Measurements from ENCODE around the gene MACC1.

The MACC1 gene

GRCh38 chr7:20172736-20173334 is 44.3 kb downstream of the MACC1 start:
- no peak for DNase-seq

DNA sequence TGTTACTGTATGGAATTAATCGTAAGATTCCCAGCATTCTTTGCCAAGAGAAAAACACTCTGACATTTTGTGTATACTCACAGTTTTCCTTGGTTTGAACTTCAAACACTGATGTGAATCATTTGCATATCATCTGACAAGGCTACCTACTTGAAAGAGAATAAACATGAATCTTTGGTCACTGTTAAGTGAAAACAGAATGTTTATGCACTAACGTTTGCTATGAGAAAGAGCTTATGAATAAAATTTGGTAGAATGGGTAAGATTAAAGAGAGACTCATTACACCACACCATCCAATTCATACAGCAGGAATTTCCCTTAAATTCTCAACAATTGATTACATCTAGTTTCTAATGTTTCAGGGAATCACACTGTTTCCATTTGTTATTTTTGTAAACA is 46.6 kb downstream of the MACC1 start:
- no peak for DNase-seq

GRCh38 chr7:20165146-20165510 is 52.1 kb downstream of the MACC1 start:
- DNase-seq = no peak

DNA sequence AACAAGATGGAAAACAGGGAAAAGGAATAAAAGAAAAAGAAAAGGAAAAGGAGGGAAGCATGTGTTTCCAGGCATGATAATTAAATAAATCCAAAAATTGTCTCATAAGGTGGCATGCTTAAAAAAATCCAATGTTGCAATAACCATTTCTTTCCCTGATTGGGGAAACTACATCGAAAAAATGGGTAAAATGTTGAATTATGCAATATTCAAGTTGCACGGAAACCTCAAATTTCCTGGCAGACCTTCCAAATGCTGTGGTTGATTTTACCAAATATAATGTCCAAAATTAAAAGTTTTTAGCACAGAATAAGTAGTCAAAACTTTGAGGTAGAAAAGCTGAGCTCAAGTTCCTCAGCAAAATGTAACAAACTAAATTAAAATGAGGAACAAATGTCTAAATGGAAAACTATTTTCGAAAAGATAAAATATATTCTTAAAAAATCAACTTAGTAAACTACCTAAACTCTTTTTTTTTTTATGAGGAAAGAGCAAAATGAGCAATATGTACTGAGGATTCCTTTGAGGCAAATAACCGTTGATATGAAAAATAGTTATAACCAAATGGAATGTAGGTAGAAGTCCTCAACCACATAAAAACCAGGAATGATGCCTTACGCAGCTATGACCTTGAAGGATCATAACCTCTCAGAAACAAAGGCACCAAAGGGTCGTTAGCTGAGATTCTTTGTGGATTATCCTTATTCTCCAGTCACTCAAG is 52.6 kb downstream of the MACC1 start:
- no peak for DNase-seq

DNA sequence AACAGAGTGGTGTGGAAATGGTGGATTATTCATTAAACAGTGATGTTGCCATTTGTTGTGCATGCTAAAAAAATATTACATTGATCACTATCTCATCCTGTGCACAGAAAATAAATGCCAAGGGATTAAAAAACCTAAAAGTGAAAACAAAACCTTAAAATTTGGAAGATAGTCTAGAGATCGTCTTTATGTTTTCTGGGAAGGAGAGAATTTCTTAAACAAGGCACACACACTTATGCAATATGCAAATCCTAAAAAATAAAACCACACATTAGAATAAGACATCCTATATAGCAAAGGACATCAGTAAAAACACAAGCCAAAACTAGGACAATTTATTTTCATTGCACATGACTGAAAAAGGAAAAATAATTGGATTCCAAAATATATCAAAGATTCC is 54.5 kb downstream of the MACC1 start:
- DNase-seq = no peak

DNA sequence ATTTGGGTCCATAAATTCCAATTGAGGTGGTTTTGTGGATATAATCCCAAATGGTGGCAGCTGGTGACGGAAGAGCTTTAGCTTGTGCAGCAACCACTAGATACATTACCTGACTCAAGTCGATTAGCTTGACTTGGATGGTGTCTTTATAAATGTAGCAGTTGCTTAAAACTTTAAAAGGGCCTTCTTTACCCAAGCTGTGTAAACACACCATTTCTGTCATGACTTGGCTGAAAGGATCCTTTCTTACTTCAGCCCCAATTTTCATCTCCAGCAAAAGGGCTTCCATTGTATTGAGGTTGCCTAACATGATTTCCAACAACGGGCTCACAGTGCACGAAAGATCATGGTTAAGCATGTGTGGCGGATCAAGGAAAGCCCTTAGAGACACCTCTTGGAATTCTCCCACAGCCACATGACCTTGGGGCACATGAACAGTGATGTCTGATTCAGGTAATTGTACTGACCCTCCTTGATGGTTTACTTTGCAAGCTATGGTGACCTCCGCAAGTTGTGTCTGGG is 57.9 kb downstream of the MACC1 start:
- DNase-seq = no peak

- DNase-seq = peak; percentile 6 to 36
Observed at GRCh38 chr7:20158684-20159083, 58.5 kb downstream of the MACC1 start.

DNA sequence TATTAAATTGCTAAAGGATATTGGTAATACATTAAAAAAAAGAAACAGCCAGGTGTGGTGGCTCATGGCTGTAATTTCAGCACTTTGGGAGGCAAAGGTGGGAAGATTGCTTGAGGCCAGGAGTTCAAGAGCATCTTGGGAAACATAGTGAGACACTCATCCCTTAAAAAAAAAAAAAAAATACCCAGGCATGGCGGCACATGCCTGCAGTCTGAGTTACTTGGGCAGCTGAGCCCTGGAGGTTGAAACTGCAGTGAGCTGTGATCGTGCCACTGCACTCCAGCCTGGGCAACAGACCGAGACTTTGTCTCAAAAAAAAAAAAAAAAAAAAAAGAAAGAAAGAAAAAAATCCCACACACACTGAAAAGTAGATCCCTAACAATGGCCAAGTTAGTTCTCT is 59.7 kb downstream of the MACC1 start:
- DNase-seq = no peak

- no peak for DNase-seq
Observed at GRCh38 chr7:20153999-20154398, 63.2 kb downstream of the MACC1 start.

DNA sequence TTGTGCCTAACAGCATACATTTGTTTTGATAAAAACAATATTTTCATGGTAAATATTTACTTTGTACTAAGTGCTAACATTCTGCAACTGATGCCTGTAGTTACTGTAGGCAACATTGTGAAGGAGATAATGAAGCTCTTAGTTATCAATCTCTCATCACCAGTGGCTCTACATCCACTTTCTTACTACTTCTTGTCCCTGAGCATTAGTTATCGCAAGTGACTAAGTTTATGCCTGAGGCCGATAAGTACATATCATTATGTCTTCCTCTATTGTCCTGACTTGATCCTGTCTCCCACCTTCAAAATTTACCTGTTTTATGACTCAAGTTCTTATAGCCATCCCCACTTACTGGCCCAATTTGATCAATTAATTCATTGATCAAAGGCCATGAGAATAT is 63.6 kb downstream of the MACC1 start:
- no peak for DNase-seq

DNA sequence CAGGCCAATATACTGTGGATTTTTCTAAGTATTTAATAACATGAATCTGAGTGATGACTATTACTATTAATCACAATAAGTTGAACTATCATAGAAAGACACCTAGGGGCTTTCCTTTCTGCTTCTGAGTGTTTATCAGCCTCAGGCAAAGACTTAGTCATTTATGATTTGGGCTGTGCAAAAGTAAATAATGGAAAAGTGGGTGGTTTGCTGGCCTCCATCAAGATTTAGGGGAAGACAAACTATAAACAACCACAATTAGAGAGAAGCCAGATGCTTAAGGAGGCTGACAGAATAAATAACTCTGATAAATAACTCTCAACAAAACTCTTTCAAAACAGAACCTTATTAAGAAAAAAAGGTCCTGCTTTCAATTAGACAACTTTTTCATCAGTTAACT is 64.7 kb downstream of the MACC1 start:
- DNase-seq = no peak

GRCh38 chr7:20151708-20152456 is 65.3 kb downstream of the MACC1 start:
- no peak for DNase-seq

GRCh38 chr7:20146451-20146850 is 70.7 kb downstream of the MACC1 start:
- no peak for DNase-seq

DNA sequence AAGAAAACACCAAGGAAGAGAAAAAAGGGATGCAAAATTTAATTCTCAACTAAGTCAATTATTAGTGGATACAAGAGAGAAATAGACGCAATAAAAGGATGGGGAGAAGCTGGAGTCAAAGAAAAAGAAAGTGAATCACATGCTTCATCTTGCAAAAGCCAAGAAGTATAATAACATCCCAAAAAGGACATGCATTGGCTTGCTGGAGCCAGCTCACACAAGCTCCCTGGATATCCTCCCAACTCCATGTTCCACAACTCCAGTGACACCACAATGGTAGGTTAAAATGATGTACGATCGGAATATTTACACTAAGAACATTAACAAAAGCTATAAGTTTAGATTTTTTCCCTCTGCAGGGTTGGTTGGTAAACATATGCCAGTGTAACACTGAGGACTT is 72.4 kb downstream of the MACC1 start:
- DNase-seq = no peak

GRCh38 chr7:20141666-20142065 is 75.5 kb downstream of the MACC1 start:
- peak in 1 of 2 donors; percentile 35 for DNase-seq

DNA sequence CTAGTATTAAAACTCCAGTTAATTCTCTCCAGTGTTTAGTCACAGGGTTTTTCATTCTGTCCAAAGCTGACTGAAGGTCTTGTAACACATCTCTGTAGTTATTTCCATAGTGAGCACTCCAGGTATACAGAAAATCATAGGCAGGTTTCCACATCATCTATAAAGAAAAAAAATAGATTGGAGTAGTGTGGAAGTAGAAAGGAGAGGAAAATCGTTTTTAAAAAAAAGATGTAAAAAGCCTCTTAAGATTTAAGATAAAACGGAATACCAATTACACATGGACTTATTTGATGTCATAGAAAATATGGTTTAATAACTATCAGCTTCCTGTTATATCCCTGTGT is 76.2 kb downstream of the MACC1 start:
- no peak for DNase-seq

DNA sequence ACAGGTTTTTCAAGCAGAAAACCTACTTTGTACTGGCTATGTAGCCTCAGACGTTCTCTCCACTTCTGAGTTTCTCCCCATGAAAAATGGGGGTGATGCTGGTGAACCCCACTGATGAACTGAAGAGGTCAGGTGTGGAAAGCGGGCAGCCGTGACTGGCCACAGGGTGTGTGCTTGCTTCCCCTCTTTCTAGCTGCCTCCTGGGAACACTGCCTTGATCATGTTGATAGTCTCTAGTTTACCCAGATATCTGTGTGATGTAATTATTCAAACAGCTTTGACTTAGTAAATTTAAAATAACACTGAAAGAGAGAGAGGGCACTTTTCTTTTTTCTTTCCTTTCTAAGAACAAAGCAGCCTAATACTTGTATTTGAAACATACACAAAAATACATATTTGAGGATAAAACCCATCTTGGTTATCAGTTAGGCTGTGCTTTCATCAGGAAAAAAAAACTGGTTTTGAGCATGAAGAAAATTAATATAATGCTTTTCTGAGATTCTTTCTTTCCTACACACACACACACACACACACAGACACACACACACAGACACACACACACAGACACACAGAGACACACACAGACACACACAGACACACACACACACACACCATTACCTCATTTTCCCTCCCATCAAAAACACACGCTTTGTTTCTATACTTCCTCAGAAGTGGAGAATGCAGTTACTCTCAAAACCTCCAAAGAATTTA is 76.7 kb downstream of the MACC1 start:
- no peak for DNase-seq

DNA sequence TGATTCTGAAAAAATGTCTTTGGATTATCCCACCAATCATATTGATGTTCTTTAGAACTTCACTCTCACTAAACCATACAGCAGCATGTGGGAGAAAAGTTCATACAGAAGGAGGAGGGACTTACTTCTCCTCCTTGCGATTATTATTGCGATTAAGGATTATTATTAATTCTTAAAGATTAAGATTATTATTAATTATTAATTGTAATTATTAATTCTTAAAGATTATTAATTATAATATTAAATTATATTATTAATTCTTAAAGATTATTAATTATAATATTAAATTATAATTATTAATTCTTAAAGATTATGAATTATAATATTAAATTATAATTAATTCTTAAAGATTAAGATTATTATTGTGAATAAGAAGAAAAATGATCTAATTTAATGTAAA is 80.5 kb downstream of the MACC1 start:
- no peak for DNase-seq

GRCh38 chr7:20133803-20134202 is 83.4 kb downstream of the MACC1 start:
- no peak for DNase-seq

- no peak for DNase-seq
Observed at GRCh38 chr7:20132585-20132984, 84.6 kb downstream of the MACC1 start.

DNA sequence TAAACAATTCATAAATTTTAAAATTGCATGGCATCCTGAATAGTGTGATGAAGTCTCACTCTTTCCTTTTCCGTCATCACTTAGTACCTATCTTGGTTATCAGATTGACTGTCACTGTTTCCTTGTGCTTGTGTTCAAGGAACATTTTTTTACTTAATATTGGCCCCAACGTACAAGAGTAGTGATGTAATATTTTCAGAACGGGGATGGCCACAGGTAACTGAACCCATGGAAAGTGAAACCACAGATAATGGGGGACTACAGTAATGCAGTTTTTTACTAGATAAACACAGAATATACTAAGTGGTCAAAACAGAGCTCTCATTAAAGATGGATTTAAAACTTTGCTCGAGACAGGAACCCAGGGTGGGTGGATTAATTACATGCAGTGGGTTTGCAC is 85.4 kb downstream of the MACC1 start:
- no peak for DNase-seq

GRCh38 chr7:20129920-20130319 is 87.3 kb downstream of the MACC1 start:
- no peak for DNase-seq

GRCh38 chr7:20128001-20128400 is 89.2 kb downstream of the MACC1 start:
- no peak for DNase-seq
